Breast epithelium (tissue), 3 donors: ENCODE data around the gene AKT1S1.

ENCODE experiments used
- POLR2AphosphoS5 ChIP-seq, 3 donors: sonication (generic); formaldehyde crosslinking; IDR thresholded peaks; one replicate each; pipeline ENCODE4 v1.6.1; 2017; ENCODE audit warnings: antibody characterized with exemption in 3 of 3
- TF ChIP-seq, protein P1 (sequence below), 3 donors: fragments of 450-650 bp; IDR thresholded peaks; one replicate each; pipeline ENCODE4 v1.5.1; 2016 to 2017; ENCODE audit warnings: antibody characterized with exemption in 3 of 3, mild to moderate bottlenecking in 3 of 3, moderate library complexity in 3 of 3

DNA sequence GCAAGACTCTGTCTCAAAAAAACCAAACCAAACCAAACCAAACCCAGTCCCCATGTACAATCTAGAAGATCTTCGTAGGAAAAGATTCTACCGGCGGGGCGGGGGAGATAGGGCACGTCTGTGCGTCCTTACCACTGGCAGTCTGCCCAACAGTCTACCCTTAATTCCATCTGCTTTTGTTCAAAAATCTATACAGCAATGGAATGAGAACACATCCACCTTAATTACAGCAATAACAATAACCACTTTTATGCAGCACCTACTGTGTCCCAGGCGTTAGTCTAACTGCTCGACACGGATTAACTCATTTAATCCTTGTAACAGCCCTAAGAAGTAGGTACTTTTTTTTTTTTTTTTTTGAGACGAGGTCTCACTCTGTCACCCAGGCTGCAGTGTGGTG is 49.4 kb upstream of the AKT1S1 start:
- TF ChIP-seq POLR2AphosphoS5 (IDR thresholded peaks at IDR 0.05): no peak
- TF ChIP-seq, protein P1, sequence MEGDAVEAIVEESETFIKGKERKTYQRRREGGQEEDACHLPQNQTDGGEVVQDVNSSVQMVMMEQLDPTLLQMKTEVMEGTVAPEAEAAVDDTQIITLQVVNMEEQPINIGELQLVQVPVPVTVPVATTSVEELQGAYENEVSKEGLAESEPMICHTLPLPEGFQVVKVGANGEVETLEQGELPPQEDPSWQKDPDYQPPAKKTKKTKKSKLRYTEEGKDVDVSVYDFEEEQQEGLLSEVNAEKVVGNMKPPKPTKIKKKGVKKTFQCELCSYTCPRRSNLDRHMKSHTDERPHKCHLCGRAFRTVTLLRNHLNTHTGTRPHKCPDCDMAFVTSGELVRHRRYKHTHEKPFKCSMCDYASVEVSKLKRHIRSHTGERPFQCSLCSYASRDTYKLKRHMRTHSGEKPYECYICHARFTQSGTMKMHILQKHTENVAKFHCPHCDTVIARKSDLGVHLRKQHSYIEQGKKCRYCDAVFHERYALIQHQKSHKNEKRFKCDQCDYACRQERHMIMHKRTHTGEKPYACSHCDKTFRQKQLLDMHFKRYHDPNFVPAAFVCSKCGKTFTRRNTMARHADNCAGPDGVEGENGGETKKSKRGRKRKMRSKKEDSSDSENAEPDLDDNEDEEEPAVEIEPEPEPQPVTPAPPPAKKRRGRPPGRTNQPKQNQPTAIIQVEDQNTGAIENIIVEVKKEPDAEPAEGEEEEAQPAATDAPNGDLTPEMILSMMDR (IDR thresholded peaks at IDR 0.05): no peak
